Omental fat pad (tissue), 4 donors: ENCODE results near the gene MNAT1. TPM values are rescaled to one million over a fixed set of nuclear protein-coding genes. Genes with fewer than 3 reads are reported as not detected.

Source experiments
- ATAC-seq: fragments of 150-250 bp; one replicate; pipeline ENCODE4 v1.9.1; 2016; ENCODE audit warnings: mild to moderate bottlenecking, moderate library complexity; ENCODE audit not compliant: low FRiP score
- DNase-seq: peaks from one replicate; pipeline ENCODE4 v3.0.0-alpha.2; 2019; ENCODE audit warnings: low spot score
- total RNA-seq, 4 donors: library from RNA; depleted of rRNA; stranded (reverse); fragments of >200 nt; gene quantifications; one replicate each; pipeline ENCODE4 v1.1.0, GENCODE V29; 2016
- TF ChIP-seq, protein P1 (sequence below), 3 donors: fragments of 450-650 bp; IDR thresholded peaks; one replicate each; pipeline ENCODE4 v1.5.1; 2016 to 2017; ENCODE audit warnings: antibody characterized with exemption in 3 of 3, mild to moderate bottlenecking in 3 of 3, moderate library complexity in 2 of 3

The MNAT1 gene
- 10 to 100 TPM; 20.4 to 35.4 (median 31.3) TPM for total RNA-seq

DNA sequence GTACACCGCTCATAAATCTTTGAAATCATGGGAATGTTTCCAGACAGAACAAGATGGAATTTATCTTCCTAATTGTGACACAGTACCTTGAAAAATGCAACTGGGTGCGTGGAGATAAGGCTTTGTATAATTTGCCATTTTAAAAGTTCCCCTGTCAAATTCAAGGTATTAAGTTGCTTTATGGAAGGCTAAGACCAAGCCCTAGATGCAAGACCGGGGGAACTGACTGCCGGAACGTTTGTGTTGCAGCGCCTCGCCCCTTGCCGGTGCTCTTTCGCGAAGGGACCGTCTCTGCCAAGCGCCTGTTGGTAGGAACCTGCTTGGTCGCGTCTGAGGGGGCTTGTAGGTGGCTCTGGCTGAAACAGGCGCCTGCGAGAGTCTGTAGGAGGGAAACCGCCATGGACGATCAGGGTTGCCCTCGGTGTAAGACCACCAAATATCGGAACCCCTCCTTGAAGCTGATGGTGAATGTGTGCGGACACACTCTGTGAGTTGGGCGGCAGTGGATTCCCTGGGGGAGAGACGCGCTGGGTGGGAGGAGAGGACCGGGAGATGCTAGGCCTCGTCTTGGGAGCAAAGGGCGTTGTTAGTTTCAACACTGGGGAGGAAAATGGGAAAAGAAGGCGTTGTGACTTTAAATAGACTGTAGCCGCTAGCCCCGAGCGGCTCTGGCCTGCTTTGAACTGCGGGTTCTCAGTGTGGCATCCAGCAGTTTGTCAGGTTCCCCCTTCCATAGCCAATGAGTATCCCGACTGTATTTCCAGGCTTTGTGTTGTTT is at the start of gene MNAT1:
MNAT1 (plus strand) TSS at position 297 of the 778 bp plus-strand sequence; CDS start at position 399, 102 bp downstream.
- ATAC-seq (peak; percentile 95), DNase-seq (no peak)
- TF ChIP-seq, protein P1, sequence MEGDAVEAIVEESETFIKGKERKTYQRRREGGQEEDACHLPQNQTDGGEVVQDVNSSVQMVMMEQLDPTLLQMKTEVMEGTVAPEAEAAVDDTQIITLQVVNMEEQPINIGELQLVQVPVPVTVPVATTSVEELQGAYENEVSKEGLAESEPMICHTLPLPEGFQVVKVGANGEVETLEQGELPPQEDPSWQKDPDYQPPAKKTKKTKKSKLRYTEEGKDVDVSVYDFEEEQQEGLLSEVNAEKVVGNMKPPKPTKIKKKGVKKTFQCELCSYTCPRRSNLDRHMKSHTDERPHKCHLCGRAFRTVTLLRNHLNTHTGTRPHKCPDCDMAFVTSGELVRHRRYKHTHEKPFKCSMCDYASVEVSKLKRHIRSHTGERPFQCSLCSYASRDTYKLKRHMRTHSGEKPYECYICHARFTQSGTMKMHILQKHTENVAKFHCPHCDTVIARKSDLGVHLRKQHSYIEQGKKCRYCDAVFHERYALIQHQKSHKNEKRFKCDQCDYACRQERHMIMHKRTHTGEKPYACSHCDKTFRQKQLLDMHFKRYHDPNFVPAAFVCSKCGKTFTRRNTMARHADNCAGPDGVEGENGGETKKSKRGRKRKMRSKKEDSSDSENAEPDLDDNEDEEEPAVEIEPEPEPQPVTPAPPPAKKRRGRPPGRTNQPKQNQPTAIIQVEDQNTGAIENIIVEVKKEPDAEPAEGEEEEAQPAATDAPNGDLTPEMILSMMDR (IDR thresholded peaks at IDR 0.05) = no peak

DNA sequence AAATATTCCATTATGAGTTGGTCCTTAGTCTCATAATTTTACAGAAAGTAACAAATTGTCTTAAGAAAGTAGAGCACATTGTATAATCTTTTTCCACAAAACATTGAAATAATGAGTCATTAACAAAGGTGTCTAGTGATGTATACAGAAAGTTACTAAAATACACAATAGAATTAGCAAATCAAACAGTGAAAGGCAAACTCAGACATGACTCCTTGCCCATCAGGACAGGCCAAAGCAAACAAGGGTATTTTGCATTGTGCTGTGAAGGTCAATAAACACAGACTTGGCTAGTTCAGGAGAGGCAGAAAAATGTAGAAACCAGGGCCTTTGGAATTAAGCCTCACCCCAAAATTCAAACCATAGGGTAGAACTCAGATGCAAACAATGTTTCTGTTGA is 47.7 kb upstream of the MNAT1 start:
- TF ChIP-seq, protein P1 (IDR thresholded peaks at IDR 0.05) = no peak
- no peak for ATAC-seq
- DNase-seq = no peak

DNA sequence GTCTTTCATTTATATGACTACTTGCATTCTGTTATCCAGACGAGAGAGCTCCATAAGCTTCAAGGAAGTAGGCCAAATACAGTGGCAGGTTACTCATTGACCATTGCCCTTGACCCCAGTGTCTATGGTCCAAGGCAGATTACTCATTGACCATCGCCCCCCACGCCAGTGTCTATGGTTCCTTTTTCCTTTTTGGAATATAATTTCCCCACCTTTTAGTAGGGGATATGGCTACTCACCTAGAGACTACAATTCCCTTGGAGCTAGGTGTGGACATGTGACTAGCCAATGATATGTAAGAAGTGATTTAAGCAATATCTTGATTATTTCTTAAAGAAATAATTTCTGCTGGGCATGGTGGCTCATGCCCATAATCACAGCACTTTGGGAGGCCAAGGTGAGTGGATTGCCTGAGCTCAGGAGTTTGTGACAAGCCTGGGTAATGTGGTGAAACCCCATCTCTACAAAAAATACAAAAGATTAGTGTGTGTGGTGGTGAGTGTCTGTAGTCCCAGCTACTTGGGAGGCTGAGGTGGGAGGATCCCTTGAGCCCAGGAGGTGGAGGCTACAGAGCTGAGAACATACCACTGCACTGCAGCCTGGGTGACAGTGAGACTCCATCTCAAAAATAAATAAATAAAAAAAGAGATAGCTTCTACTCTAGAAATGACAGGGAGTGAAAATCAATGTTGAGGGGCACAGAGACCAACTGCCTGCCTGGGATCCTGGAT is 43.0 kb upstream of the MNAT1 start:
- TF ChIP-seq, protein P1 (IDR thresholded peaks at IDR 0.05) = no peak
- DNase-seq (no peak), ATAC-seq (no peak)

DNA sequence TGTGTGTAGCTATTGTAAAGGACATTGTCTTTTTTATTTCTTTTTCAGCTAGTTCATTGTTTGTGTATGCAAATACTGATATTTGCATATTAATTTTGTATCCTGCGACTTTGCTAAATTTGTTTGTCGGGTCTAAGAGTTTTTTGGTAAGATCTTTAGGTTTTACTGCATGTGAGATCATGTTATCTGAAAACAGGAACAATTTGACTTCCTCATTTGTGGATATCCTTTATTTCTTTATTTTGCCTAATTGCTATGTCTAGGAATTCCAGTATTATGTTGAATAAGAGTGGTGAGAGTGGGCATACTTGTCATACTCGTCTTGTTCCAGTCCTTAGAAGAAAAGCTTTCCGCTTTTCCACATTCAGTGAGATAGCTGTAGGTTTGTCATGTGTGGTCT is 39.2 kb upstream of the MNAT1 start:
- TF ChIP-seq, protein P1 (IDR thresholded peaks at IDR 0.05) = no peak
- DNase-seq (no peak), ATAC-seq (no peak)

DNA sequence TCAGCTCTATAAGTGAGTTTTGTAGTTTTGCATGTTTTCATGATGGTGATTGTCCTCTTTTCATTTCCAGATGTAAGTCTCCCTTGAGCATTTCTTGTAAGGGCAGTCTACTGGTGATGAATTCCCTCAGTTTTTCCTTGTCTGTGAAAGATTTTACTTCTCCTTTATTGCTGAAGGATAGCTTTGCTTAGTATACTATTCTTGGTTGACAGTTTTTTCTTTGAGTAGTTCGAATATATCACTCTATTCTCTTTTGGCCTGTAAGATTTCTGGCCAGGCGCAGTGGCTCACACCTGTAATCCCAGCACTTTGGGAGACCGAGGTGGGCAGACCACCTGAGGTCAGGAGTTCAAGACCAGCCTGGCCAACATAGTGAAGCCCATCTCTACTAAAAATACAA is 34.0 kb upstream of the MNAT1 start:
- TF ChIP-seq, protein P1 (IDR thresholded peaks at IDR 0.05) = no peak
- no peak for ATAC-seq
- DNase-seq = no peak

DNA sequence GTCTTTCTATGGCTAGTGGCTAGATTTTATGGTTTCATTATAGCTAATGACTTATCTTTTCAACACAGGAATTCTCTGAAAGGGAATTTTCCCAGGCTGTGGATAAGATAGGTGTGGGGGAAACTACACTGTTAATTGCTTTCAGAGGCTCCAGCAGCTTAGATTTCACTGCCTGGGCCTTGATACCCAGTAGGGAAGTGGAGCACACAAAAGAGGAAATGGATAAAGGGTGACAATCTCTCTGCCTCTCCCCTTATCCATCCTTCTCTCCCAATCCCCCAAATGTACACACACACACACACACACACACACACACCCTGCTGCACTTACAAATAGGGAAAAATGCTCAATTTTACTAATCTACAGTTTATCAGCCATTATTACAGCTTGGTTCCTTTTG is 29.5 kb upstream of the MNAT1 start:
- TF ChIP-seq, protein P1 (IDR thresholded peaks at IDR 0.05) = no peak
- ATAC-seq = no peak

More for the DNA sequence above, 29.5 kb upstream of the MNAT1 start:
- DNase-seq = no peak
